B cell (primary cell): ENCODE results near the gene USP20. TPM values are rescaled to one million over a fixed set of nuclear protein-coding genes. Genes with fewer than 3 reads are reported as not detected.

ENCODE experiments used
- ATAC-seq: fragments of 200-7000 bp; cut with Tn5 transposase; one replicate; pipeline ENCODE4 v1.10.0; 2021; ENCODE audit warnings: low read depth, mild to moderate bottlenecking, moderate number of reproducible peaks, moderate library complexity
- CTCF ChIA-PET: fragments of 350-600 bp; sonication (Branson Sonifier 250); formaldehyde crosslinking; loops from one replicate; lab custom pipeline; 2021; ENCODE audit warnings: antibody characterized with exemption, inconsistent platforms; lab: Charles Lee
- POLR2A ChIA-PET: fragments of 350-600 bp; sonication (Branson Sonifier 250); formaldehyde crosslinking; loops from one replicate; lab custom pipeline; 2021; ENCODE audit warnings: antibody characterized with exemption; lab: Charles Lee
- DNase-seq: peaks from one replicate; pipeline ENCODE4 v3.0.0; 2013
- H2AFZ ChIP-seq: 2 replicates; pipeline ENCODE4 v1.6.1; 2012; ENCODE audit warnings: mild to moderate bottlenecking, low read depth, low read length; ENCODE audit not compliant: insufficient read depth, poor library complexity, severe bottlenecking
- H3K27ac ChIP-seq, 2 donors: 1 replicate in 1 of 2; 2 replicates in 1 of 2; pipeline ENCODE4 v1.5.1; 2012 to 2013; ENCODE audit warnings: low read length in 2 of 2, mild to moderate bottlenecking in 2 of 2, moderate library complexity in 1 of 2
- H3K27me3 ChIP-seq, 4 experiments: fragments of 200-600 bp in 1 of 4; sonication (generic) in 1 of 4; replicated peaks in 1 of 4; 1 replicate in 2 of 4; 2 replicates in 2 of 4; pipeline versions ENCODE4 v1.6.1 to v1.7.0; 2013 to 2016; ENCODE audit warnings: low read length in 3 of 4, mild to moderate bottlenecking in 2 of 4, mixed read lengths in 1 of 4, moderate library complexity in 1 of 4; ENCODE audit not compliant: insufficient read depth in 4 of 4, control insufficient read depth in 3 of 4; ENCODE audit errors: control extremely low read depth in 1 of 4
- H3K36me3 ChIP-seq, 2 experiments: replicated peaks in 1 of 2; 1 replicate in 1 of 2; 2 replicates in 1 of 2; pipeline versions ENCODE4 v1.6.1 to v1.7.1; 2013; ENCODE audit warnings: low read length in 1 of 2; ENCODE audit not compliant: insufficient read depth in 2 of 2, control insufficient read depth in 1 of 2; ENCODE audit errors: control extremely low read depth in 1 of 2, extremely low read depth in 1 of 2
- H3K4me1 ChIP-seq, 2 donors: fragments of 200-600 bp in 1 of 2; sonication (generic) in 1 of 2; 1 replicate in 1 of 2; 2 replicates in 1 of 2; pipeline versions ENCODE4 v1.5.1 to v1.6.1; 2013 to 2017; ENCODE audit warnings: low read length in 2 of 2; ENCODE audit not compliant: control insufficient read depth in 2 of 2, insufficient read depth in 2 of 2
- H3K4me2 ChIP-seq: replicated peaks from 2 replicates; pipeline ENCODE3; 2012; ENCODE audit warnings: mild to moderate bottlenecking, low read depth, low read length; ENCODE audit not compliant: poor library complexity, severe bottlenecking
- H3K4me3 ChIP-seq, 5 experiments: fragments of 200-600 bp in 1 of 5; sonication (generic) in 1 of 5; 1 replicate in 3 of 5; 2 replicates in 2 of 5; pipeline versions ENCODE4 v1.5.1 to v1.7.0; 2011 to 2016; ENCODE audit warnings: low read length in 4 of 5, mild to moderate bottlenecking in 4 of 5, low read depth in 2 of 5, control low read depth in 1 of 5, moderate library complexity in 1 of 5; ENCODE audit not compliant: insufficient read depth in 1 of 5; ENCODE audit errors: control extremely low read depth in 1 of 5, extremely low read depth in 1 of 5
- H3K79me2 ChIP-seq: fragments of 200-600 bp; sonication (generic); one replicate; pipeline ENCODE4 v1.6.0; 2016; ENCODE audit warnings: low read length; ENCODE audit not compliant: control insufficient read depth, insufficient read depth
- H3K9ac ChIP-seq: fragments of 200-600 bp; sonication (generic); 2 replicates; pipeline ENCODE4 v1.6.1; 2017; ENCODE audit warnings: mild to moderate bottlenecking, low read length, moderate library complexity
- H3K9me3 ChIP-seq, 3 donors: one replicate each; pipeline versions ENCODE4 v1.6.1 to v1.7.1; 2013; ENCODE audit warnings: low read length in 2 of 3; ENCODE audit not compliant: control insufficient read depth in 2 of 3, insufficient read depth in 1 of 3; ENCODE audit errors: control extremely low read depth in 1 of 3
- H4K20me1 ChIP-seq: 2 replicates; pipeline ENCODE4 v1.6.0; 2012; ENCODE audit warnings: mild to moderate bottlenecking, low read length; ENCODE audit not compliant: insufficient read depth, control insufficient read depth, poor library complexity, severe bottlenecking
- H3K27ac Mint-ChIP-seq: one replicate; pipeline ENCODE4 v1.8.0; 2021; ENCODE audit warnings: mixed read lengths
- H3K27me3 Mint-ChIP-seq: one replicate; pipeline ENCODE4 v1.8.0; 2021; ENCODE audit warnings: mixed read lengths
- H3K4me1 Mint-ChIP-seq: one replicate; pipeline ENCODE4 v1.8.0; 2021; ENCODE audit warnings: mixed read lengths
- H3K4me3 Mint-ChIP-seq: one replicate; pipeline ENCODE4 v1.8.0; 2021; ENCODE audit warnings: mixed read lengths
- H3K9me3 Mint-ChIP-seq: one replicate; pipeline ENCODE4 v1.8.0; 2022; ENCODE audit warnings: mixed read lengths; ENCODE audit not compliant: insufficient read depth
- CTCF ChIP-seq: fragments of 200-600 bp; IDR thresholded peaks from one replicate; pipeline ENCODE4 v1.8.0; 2022; ENCODE audit warnings: antibody characterized with exemption, mild to moderate bottlenecking
- EZH2 ChIP-seq: IDR thresholded peaks from 2 replicates; pipeline ENCODE4 v1.6.1; 2012; ENCODE audit warnings: borderline replicate concordance, low read depth, mild to moderate bottlenecking, moderate library complexity, low read length; ENCODE audit not compliant: insufficient read depth, poor library complexity, severe bottlenecking
- WGBS: methylation state at CpG from one replicate; pipeline ENCODE4 v1.1.5; 2013; ENCODE audit warnings: missing lambda C conversion rate; ENCODE audit not compliant: insufficient coverage; 5-methylcytosine and 5-hydroxymethylcytosine counted together
- intact Hi-C: fragments of 100-400 bp; cut with micrococcal nuclease; formaldehyde crosslinking; loops from one replicate; pipeline ENCODE4 v1.10.0; 2022
- polyA plus RNA-seq: library from polyadenylated mRNA; depleted of rRNA; stranded (reverse); fragments of >200 nt; gene quantifications from 2 replicates; pipeline ENCODE4 v1.2.3, GENCODE V29; 2012
- total RNA-seq, 2 donors: library from RNA; stranded (reverse); fragments of 120-200 nt in 1 of 2; gene quantifications; 1 replicate in 1 of 2; 2 replicates in 1 of 2; pipeline versions ENCODE4 v1.2.3 to v1.2.4, GENCODE V29; 2013 to 2022

The USP20 gene
- total and polyA plus RNA-seq, 2 donors (not counting 1 experiment from before 2014, with no cell fraction given): 49.5 to 72.6 TPM

GRCh38 chr9:129909851-129910250 lies 74.6 kb downstream of the USP20 start:
- ChIA-PET CTCF (interaction anchor here (1.1 kb wide), 1 partner anchor 166 kb away, joined by 3 read pairs; no protein-coding TSS in a partner anchor), POLR2A (no interaction called here)
- Histone ChIP-seq H3K27me3 (no peaks in the 10 kb centered on the region), H2AFZ (no peak overlapping the region), H3K9ac (no peak overlapping the region), H3K4me1 (no peaks in the 10 kb centered on the region), H3K4me2 (no peak overlapping the region), H3K36me3 (peaks cover 0 to 50% of the 10 kb centered on the region in 2 experiments), H3K4me3 (no peak overlapping the region), H3K79me2 (peaks cover 22% of the 10 kb centered on the region), H3K9me3 (no peaks in the 10 kb centered on the region), H3K27ac (no peak overlapping the region), H4K20me1 (no peaks in the 10 kb centered on the region)
- Mint-ChIP-seq H3K27ac (no peak overlapping the region), H3K4me1 (peaks cover 2% of the 10 kb centered on the region), H3K4me3 (no peak overlapping the region), H3K9me3 (no peaks in the 10 kb centered on the region), H3K27me3 (no peaks in the 10 kb centered on the region)
- intact Hi-C loops: no loop called here
- no peak for TF ChIP-seq EZH2
- DNase-seq (no peak), ATAC-seq (no peak)
- 100% methylated on average over 7 of the region's 9 CpGs for WGBS

DNA sequence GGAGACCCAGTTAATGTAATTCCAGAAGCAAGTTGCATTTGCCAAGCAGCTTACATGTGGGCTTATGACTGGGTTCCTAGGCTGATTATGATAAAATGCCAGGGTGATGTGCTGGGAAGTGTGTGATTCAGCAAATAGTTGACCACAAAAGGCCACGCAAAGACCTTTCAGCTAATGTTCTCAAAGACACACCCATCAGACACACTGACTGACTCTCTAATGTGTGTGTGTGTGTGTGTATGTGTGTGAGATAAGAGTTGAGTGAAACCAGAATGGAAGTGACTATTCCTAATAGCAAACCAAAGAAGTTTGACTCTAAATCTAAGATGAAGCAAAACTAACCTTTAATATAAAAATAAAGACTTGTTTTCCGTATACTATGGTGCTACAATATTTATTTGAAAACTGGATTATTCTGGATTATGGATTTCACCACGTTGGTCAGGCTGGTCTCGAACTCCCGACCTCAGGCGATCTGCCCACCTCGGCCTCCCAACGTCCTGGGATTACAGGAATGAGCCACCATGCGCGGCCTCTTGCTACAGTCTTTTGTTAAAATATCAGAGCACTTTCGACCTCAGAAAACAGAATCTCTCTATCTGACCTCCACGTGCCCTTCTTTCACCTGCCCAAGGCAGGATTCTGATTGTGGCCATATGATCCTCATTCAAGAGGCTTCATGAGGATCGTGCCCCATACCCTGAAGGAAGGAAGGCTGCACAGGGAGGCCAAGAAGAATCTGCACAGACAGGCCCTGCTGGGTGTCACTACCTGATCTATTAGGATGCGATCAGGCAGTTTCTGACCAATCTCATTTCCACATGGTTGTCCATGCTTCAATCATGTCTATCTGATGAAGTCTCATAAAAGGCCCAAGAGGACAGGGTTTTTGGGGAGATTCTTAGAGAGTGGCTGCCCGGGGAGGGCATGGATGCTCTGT lies 75.6 kb downstream of the USP20 start:
- no peaks in the 10 kb centered on the region for H3K9me3 ChIP-seq
- ATAC-seq (no peak), DNase-seq (no peak)
- no peaks in the 10 kb centered on the region for H3K27me3 ChIP-seq
- no peaks in the 10 kb centered on the region for H3K27me3 Mint-ChIP-seq
- TF ChIP-seq CTCF: no peak
- no peak for TF ChIP-seq EZH2
- H3K4me3 ChIP-seq: no peak overlapping the region
- H3K27ac Mint-ChIP-seq: peak overlapping the region; percentile 65
- H3K9me3 Mint-ChIP-seq: no peaks in the 10 kb centered on the region
- H4K20me1 ChIP-seq: no peaks in the 10 kb centered on the region
- WGBS: 86% methylated on average over 11 of the region's 15 CpGs
- H3K4me1 ChIP-seq: no peaks in the 10 kb centered on the region
- H3K9ac ChIP-seq: no peak overlapping the region
- ChIA-PET POLR2A (no interaction called here), CTCF (interaction anchor here (1.1 kb wide), 1 partner anchor 165 kb away, joined by 3 read pairs; no protein-coding TSS in a partner anchor)
- H3K4me2 ChIP-seq: no peak overlapping the region
- H2AFZ ChIP-seq: no peak overlapping the region
- peaks cover 32% of the 10 kb centered on the region for H3K79me2 ChIP-seq
- H3K27ac ChIP-seq: no peak overlapping the region
- peaks cover 0 to 52% of the 10 kb centered on the region in 2 experiments for H3K36me3 ChIP-seq
- H3K4me1 Mint-ChIP-seq: no peaks in the 10 kb centered on the region
- intact Hi-C loops: no loop called here
- H3K4me3 Mint-ChIP-seq: no peak overlapping the region
